ENCODE data around the gene OSMR.
"Not testable (repeated sequence)": the region's sequence is repeated elsewhere in the genome, so short reads cannot be mapped to it uniquely, and the experiment has no call there.

The OSMR gene

DNA sequence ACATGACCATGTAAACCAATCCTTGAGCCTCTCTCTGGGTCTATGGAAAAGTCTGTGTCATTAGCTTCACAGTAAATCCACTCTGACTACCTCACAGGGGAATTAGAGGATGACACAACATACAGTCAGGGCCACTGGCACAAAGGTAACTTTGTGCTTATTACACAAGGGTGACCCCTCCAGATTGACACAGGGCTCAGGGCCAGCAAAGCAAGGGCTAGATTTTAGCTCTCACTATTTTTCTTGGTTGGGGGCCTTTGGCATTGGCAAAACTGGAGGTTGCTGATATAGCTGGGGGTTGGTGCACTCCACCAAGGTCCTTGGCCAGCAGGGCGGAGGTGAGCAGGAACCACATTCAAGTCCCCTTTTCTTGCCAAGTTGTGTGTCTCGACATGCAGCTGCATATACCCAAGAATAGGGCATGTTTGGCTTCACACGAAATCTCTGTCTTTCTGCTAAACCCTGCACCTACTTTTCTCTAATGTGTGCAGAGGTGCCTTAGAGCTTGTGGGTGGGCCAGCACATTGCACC, 15.2 kb upstream of the OSMR start:
- no peak for DNase-seq (ENCODE audit: low read depth in 1 of 2, low spot score in 1 of 2)

DNA sequence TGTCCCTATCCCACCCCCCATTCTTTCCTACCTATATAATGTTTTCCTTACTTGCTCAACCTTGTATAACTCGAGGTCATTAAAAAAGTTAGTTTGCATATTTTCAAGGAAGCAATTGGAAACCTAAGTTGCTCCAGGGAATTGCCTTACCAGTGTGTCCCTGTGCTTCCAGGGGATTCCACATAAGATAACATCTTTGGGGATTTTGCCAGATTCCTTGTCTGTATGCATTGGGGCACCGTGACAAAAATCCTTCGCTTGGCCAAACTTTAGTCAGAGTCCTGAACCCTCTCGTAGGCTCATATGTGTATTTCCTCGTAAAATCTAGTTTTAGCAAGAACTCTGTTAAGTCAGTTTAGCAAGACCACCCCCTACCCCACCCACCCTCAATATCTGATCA, 14.7 kb upstream of the OSMR start:
- DNase-seq (ENCODE audit: low read depth in 1 of 2, low spot score in 1 of 2), result no peak

DNA sequence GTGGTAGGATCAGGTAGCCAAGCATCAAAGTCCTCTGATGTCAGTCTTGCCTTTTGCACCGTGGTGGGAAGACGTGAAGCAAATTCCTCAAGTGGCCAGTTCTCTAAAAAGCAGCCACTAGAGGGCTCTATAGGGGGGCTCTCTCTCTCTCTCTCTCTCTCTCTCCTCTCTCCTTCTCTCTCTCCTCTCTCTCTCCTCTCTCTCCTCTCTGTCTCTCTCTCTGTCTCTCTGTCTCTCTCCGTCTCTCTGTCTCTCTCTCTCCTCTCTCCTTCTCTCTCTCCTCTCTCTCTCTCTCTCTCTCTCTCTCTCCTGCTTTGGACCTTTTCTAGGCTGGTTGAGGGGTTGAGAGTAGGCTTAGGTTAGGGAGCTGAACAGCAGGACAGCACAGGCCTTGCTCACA, 13.9 kb upstream of the OSMR start:
- DNase-seq (ENCODE audit: low read depth in 1 of 2, low spot score in 1 of 2), result no peak

DNA sequence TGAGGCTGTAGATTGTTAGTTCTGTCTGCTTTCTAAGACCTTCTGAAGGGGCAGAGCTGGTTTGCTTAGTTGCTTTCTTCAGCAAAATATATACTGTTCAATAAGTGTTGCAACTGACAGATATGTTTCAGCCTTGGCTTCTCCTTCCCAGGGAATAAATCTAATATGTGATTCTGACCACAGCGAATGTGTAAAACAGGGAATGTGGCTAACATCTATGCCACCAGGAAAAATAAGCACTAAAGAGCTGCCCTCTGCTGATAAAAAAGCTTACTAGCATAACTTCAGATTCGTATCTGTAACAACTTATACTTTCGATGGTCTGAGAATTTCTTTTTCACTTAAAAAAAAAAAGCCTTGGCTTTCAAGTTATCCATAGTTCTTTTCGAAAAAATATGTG, 13.0 kb upstream of the OSMR start:
- DNase-seq (ENCODE audit: low read depth in 1 of 2, low spot score in 1 of 2), result no peak

DNA sequence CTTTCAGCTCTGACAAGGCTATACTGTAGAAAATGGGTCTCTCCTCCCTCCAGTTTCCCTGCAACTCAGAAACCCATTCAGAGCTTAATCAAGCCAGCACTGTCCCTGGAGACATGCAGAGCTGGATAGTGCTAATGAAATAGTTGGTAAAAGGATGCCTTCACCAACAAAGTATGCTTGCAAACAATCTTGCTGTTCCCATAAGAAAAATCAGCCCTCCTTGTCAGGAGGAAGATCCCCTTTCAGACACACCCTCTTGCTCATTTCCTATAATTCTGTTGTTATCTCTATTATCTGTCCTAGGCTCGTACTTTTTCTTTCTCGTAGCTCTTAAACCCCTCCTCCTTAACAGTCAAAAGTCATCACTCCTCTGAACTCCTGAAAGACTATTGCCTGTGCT, 9.9 kb upstream of the OSMR start:
- no peak for DNase-seq (ENCODE audit: low read depth in 1 of 2, low spot score in 1 of 2)

DNA sequence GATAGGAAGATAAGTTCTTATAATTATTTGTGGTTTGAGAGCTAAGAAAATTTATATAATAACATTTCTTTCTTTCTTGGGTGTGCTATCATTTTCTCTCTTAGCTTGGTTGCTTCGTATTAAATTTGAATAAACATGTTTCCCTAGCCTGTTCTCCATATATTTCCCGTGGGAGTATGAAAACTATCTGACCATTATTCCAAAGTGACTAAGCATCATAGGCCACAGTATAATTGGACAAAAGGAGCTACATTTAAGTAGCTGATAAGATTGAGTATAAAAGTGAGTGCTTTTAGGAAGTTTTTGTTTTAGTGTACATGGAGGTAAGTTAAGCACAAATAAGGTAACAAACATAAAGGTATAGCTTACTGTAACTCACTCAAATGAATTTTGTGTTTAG, 8.4 kb upstream of the OSMR start:
- DNase-seq (ENCODE audit: low read depth in 1 of 2, low spot score in 1 of 2), result no peak

DNA sequence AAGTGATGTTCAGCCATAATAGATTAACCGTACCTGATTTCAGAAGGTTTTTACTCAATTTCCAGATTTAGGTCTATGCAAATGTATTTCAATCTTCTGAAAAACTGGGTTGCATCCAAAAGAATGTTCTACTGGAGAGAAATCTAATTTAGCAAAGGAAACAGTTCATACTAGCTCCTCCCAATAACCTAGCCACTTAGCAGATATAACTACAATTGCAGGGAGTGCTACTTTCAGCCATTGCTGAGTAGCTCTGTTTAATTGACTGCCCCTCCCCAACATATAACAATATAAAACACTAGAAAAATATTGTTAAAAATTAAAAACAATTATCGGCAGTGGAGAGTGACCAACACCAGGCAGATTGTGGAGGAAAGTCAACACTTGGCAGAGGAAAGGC, 7.9 kb upstream of the OSMR start:
- DNase-seq (ENCODE audit: low read depth in 1 of 2, low spot score in 1 of 2), result no peak

DNA sequence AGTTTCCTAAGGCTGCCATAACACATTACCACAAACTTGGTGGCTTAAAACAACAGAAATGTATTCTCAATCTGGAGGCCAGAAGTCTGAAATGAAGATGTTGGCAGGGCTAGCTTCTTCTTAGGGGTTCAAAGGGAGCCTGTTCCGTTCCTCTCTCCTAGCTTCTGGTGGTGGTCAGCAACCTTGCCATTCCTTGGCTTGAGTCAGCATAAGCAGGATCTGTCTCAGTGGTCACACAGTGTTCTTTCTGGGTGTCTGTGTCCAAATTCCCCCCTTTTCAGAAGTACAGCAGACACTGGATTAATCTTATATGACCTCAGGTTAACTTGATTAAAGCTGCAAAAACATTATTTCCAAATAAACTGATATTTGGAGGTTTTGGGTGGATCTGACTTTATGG, 2.1 kb upstream of the OSMR start:
- DNase-seq (ENCODE audit: low read depth in 1 of 2, low spot score in 1 of 2), result no peak

DNA sequence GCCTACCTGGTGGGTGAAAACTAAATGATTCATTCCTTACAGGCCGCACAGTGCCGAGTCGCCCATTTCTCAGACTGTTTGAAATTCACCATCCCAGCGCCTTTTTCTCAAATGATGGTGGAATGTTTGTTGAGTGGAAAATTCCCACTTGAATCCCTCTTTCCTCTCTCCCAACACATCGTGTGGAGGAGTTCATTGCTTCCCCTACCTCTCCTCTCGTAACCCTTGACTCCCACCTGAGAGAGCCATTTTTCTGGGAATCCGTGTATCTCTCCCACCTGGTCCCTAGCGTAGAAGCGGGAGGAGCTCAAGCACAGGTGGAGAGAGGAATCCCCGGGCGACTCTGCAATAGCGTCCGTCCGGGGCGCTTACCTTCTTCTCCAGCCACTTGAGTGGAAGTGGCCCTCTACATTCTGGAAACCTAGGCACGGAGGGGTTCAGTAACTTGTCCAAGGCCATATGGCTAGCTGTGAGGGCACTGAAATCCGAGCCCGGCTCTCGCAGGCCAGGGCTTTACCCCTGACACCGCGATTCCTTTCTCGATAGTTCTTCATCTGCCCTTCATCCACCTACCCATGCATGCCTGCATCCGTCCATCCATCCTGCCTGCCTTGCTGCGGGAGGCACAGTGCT, 683 bp downstream of the OSMR start:
- no peak for DNase-seq (ENCODE audit: low read depth in 1 of 2, low spot score in 1 of 2)

DNA sequence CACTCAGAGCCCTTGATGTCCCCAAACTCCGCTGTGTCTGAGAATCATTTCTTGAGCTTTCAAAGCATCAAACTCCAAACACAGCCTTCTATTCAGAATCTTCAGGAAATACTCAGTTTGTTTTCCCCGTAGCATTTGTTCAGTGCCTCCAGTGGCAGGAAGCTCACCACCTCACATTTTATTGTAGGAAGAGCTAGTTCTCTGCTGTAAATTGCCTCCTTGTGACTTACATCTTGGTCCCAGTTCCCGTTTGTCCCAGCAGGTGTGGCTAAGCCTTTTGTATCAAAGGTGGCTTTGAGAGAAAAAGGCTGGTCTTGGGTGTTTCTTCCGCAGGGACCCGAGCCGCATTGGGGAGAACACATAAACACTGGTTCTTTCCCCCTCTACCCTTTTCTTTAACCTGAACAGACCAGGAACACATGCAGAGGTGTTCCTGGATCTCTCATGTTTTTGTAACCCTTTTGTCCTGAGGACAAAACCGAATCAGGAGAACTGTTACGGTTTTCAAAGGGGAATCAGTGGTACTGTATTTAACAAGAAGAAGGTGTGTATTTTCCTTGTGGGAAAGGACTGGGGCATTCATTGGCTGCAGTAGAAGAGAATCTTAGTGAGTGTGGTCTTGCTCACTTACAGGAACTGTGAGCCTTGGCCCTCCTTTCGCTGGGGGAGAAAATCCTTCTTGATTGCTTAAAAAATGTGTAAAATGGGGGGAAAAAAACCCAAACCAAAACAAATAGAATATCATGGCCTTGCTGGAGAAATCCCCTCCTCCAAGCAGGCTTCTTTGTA, 1.9 kb downstream of the OSMR start:
- no peak for DNase-seq (ENCODE audit: low read depth in 1 of 2, low spot score in 1 of 2)

DNA sequence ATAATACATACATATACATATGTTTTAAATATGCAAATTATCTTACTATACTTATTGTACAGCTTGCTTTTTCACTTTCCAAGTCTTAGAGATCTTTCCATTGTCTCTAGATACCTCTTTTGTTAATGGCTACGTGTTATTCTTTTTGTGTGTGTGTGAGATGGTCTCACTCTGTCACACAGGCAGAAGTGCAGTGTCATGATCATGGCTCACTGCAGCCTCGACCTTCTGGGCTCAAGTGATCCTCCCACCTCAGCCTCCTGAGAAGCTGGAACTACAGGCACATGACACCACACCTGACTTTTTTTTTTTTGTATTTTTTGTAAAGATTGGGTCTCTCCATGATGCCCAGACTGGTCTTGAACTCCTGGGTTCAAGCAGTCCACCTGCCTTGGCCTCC, 2.8 kb downstream of the OSMR start:
- no peak for DNase-seq (ENCODE audit: low read depth in 1 of 2, low spot score in 1 of 2)

DNA sequence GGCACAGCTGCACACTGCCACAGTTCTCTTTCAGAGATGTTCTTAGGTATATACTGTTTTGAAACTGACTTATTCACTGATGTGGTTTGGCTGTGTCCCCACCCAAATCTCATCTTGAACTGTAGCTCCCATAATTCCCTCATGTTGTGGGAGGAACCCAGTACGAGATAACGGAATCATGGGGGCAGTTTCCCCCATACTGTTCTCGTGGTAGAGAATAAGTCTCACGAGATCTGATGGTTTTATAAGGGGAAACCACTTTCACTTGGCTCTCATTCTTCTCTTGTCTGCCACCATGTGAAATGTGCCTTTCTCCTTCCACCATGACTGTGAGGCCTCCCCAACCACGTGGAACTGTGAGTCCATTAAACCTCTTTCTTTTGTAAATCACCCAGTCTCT, 5.8 kb downstream of the OSMR start:
- DNase-seq (ENCODE audit: low read depth in 1 of 2, low spot score in 1 of 2), result not testable (repeated sequence)

DNA sequence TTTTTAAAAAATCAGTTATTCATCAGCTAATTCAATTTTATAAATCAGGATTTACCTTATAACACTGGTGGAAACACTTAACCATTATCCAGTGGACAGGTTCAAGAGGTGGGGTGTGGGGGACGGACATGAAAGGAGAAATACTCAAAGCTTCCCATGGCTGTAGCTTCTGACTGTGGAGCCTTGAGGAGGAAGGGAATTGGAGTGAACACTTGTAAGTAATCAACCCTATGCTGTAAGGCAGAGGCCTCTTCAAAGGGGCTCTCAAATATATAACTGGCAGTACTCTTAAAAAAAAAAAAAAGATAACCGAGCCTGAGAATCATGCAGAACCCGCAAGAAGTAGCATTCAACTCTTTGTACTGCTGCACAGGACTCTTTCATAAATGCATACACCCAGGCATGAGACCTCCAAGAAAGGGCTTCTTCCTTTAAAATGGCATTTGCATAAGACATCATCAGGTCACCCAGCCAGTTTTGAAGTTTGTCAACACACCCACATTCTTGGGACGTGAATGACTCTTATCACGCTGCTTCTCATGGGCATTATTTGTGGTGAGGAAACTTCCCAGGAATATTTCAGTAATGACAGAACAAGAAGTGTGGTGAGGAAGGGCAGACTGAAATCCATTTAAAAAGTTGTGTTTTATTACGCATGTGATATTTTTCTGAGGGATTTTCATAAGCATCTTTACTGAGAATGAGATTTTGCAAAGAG, 8.1 kb downstream of the OSMR start:
- no peak for DNase-seq (ENCODE audit: low read depth in 1 of 2, low spot score in 1 of 2)

DNA sequence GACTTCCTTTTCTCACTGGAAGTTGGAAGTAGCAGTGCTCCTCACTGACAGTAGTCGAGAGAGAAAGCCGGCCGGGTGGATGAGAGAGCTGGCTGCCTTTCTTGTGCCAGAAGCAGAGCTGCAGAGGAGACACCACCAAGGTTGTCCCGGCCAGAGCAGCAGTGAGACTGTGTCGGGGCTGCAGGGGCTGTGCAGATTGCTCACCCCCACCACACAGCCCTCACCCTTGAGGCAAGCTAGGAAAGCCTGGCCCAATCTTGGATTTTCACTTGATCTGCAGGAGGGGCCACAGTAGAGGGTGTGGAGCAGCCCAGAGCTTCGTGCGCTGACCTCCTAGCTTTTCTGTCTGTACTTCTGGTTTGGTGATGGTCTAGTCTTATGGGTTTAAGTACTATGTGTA, 9.1 kb downstream of the OSMR start:
- no peak for DNase-seq (ENCODE audit: low read depth in 1 of 2, low spot score in 1 of 2)

DNA sequence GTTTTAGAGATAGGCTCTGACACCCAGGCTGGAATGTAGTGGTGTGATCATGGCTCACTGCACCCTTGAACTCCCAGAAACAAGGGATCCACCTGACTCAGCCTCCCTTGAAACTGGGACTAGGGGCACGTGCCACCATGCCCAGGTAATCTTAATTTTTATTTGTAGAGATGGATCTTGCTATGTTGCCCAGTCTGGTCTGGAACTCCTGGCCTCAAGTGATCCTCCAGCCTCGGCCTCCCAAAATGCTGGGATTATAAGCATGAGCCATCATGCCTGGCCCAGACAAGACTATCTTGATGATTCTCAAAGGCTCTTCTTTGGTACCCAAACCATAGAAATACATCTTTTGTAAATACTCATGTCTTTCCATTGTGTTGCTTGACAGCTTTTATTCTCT, 10.8 kb downstream of the OSMR start:
- no peak for DNase-seq (ENCODE audit: low read depth in 1 of 2, low spot score in 1 of 2)

DNA sequence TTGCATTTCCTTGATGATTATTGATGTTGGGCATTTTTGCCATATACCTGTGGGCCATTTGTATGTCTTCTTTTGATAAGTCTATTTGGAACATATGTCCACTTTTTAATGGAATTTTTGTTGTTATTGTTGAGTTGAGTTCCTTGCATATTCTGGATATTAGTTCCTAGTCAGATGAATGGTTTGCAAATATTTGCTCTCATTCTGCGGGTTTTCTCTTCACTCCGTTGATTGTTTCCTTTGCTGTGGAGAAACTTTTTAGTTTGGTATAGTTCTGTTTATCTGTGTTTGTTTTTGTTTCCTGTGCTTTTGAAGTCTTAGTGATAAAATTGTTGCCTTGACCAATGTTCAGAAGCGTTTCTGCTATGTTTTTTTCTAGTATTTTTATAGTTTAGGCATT, 13.0 kb downstream of the OSMR start:
- no peak for DNase-seq (ENCODE audit: low read depth in 1 of 2, low spot score in 1 of 2)

DNA sequence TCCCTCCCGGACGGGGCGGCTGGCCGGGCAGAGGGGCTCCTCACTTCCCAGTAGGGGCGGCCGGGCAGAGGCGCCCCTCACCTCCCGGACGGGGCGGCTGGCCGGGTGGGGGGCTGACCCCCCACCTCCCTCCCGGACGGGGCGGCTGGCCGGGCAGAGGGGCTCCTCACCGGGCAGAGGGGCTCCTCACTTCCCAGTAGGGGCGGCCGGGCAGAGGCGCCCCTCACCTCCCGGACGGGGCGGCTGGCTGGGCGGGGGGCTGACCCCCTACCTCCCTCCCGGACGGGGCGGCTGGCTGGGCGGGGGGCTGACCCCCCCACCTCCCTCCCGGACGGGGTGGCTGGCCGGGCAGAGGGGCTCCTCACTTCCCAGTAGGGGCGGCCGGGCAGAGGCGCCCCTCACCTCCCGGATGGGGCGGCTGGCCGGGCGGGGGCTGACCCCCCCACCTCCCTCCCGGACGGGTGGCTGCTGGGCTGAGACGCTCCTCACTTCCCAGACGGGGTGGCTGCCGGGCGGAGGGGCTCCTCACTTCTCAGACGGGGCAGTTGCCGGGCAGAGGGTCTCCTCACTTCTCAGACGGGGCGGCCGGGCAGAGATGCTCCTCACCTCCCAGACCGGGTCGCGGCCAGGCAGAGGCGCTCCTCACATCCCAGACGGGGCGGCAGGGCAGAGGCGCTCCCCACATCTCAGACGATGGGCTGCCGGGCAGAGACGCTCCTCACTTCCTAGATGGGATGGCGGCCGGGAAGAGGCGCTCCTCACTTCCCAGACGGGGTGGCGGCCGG, 16.4 kb downstream of the OSMR start:
- DNase-seq (ENCODE audit: low read depth in 1 of 2, low spot score in 1 of 2), result not testable (repeated sequence)

DNA sequence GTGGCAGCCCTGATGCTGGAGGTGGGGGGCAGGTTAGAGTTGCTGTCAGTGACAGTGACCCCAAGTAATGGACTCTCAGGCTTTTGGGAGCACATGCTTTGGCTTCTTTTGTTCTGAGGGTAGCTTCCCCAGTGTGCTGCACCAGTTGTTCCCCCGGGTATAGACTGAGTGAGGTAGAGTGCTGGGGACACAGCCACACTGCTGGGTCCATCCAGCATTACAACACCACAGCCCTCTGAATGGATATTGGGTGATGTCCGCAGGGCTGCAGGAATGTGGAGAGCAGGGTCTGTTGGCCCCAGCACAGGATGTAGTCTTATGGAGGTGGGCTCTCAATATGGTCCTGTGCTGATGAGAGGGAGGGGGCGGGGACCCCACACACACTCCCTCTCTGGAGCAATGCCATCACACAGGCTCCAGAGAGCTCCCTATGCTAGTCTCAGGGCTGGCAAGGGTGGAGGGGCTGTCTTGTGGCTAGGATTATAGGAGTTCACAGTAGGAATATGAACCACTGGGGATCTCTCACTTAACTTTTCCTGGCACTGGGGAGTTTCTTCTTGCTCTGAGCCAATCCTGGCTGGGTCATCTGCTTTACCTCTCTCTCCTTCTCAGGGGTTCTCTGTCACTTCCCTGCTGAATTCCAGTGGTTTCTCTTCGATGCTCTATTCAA, 20.7 kb downstream of the OSMR start:
- no peak for DNase-seq (ENCODE audit: low read depth in 1 of 2, low spot score in 1 of 2)

DNA sequence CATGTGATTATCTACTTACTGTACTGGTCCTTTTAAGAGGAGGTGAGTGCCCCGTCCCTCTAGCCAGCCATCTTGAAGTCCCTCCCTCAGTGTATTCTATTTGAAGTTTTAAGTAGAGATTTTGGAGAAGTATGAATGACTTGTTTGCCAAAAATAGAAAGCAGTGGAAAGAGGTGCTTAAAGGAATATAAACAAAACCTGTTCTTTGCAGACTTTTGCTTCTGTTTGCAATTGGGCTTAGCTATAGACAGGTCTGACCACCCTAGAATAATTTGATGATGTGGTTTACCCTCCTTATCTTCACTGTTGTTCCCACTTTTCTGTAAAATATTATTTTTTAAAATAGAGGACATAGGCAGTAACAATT, 21.2 kb downstream of the OSMR start:
- no peak for DNase-seq (ENCODE audit: low read depth in 1 of 2, low spot score in 1 of 2)

DNA sequence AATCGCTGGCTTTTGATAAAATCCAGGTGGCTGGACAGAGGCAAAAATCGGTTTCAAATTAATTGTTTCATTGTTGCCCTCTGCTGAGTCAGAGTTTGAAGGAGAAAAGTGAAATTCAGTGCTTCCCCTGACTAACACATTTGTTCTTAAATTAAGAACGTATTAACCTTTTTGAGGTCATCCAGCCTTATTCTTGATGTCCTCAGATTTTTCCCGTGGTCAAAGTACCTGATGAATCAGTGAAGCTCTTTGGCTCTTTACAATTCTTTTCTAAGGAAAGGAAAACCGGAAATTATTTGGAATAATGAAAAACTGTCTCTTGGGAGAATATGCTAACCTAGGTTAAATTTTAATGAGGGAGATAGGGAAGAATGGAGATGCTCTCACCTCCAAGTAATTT, 21.6 kb downstream of the OSMR start:
- no peak for DNase-seq (ENCODE audit: low read depth in 1 of 2, low spot score in 1 of 2)

DNA sequence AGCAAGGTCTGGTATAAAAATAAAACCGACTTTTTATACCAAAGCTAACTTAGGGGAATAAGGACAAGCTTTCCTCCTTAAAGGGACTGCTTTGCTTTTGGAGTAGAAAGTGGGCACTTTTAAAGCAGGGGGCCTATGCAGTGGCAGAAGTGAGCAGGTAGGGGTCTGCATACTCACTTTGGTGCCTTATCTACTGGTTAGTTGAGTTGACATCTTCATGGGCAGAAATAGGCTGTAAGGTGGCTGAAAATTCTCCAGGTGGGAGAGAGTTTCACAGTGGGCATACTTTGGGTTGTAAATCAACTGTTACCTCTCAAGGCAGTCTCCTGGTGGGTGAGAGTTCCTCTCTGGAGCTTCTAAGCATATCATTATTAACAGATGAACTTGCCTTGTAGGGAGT, 24.8 kb downstream of the OSMR start:
- no peak for DNase-seq (ENCODE audit: low read depth in 1 of 2, low spot score in 1 of 2)

Data from activated CD4-positive, alpha-beta T cell treated with anti-CD3 and anti-CD28 coated beads, Interleukin-2, amount 50 U/mL, for 24 hours (primary cell).